Occipital lobe (tissue), 1 donor: ENCODE data around the gene RASL10B. TPM values are rescaled to one million over a fixed set of nuclear protein-coding genes. Genes with fewer than 3 reads are reported as not detected.

Source experiments
- total RNA-seq: library from RNA; depleted of rRNA; stranded (reverse); fragments of >200 nt; gene quantifications from one replicate; pipeline ENCODE4 v1.2.3, GENCODE V29; 2014

RASL10B gene
- total RNA-seq, 1 donor from 2014 or later: 5.1 TPM

Other genes with a start within 250 kb of the RASL10B start
- not detected for gene SLFN12L, start 194.0 kb upstream of the RASL10B start, total RNA-seq
- gene SLFN14, start 170.8 kb upstream of the RASL10B start, total RNA-seq: 0.31 TPM
- 6.6 TPM for gene PEX12, start 153.1 kb upstream of the RASL10B start, total RNA-seq
- 123 TPM for gene AP2B1, start 144.3 kb upstream of the RASL10B start, total RNA-seq
- gene GAS2L2, start 21.6 kb downstream of the RASL10B start, total RNA-seq: 0.16 TPM
- gene C17orf50, start 29.2 kb downstream of the RASL10B start, total RNA-seq: not detected
- 8.9 TPM for gene MMP28, start 64.0 kb downstream of the RASL10B start, total RNA-seq
- gene TAF15, start 77.8 kb downstream of the RASL10B start, total RNA-seq: 72.8 TPM
- not detected for gene HEATR9, start 137.3 kb downstream of the RASL10B start, total RNA-seq
- 0.47 TPM for gene CCL5, start 148.7 kb downstream of the RASL10B start, total RNA-seq
- 0.62 TPM for gene RDM1, start 199.1 kb downstream of the RASL10B start, total RNA-seq
- gene LYZL6, start 212.1 kb downstream of the RASL10B start, total RNA-seq: not detected
- not detected for gene CCL16, start 249.9 kb downstream of the RASL10B start, total RNA-seq